CD4-positive, alpha-beta T cell treated with Interleukin-21 for 1 hour (primary cell): ENCODE measurements around the gene USP44.
"Not testable (repeated sequence)": the region's sequence is repeated elsewhere in the genome, so short reads cannot be mapped to it uniquely, and the experiment has no call there.

ENCODE experiments used
- DNase-seq: peaks from one replicate; pipeline ENCODE4 v3.0.0-alpha.2; 2020

The USP44 gene

DNA sequence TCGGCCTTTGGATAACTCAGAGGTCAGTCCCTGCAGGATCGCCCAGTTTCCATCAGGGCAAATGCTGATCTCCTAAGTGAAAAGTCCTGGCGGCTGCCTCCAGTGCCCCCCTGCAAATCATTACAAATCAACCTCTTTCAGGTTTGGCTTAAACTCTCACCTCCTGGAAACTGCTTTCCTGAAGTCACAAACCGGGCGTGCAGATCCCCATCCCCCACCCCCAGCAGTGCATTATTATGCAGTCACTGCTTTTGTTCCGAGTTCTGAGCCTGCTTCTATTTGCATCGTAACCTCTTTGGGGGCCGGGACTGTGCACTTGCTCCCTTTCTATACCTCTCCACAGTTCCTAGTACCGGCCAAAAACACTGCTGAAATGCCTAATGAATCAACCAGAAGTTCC, at the start of gene USP44:
USP44 (minus strand) TSS at position 172 of the 400 bp plus-strand sequence. CDS start 17,220 bp downstream, outside the sequence.
- DNase-seq = no peak

DNA sequence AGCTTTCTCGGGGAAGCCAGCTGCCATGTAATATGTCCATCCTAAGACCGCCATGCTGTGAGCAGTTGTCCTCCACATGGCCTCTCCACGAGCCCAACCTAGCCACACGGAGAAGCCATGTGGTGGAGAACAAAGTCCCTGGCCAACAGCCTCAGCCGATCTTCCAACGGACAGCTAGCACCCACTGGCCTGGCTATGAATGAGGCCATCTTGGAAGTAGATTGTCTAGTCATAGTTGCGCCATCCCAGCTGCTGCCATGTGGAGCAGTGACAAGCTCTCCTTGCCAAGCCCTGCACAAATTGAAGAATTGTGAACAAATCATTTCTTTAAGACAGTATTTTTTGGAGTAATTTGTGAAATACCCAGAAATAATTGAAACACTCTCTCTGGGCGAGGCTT, 49.3 kb upstream of the USP44 start:
- DNase-seq = no peak

DNA sequence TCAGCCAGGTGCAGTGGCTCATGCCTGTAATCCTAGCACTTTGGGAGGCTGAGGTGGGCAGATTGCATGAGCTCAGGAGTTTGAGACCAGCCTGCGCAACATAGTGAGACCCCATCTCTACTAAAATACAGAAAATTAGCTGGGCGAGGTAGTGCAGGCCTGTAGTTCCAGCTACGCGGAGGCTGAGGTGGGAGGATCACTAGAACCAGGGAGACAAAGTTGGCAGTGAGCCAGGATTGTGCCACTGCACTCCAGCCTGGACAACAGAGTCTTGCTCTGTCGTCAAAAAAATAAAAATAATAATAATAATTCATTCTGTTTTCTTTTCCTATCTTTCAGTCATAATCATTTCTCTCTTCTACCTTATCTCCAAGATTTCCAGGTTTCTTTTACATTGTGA, 48.6 kb upstream of the USP44 start:
- no peak for DNase-seq

GRCh38 chr12:95594136-95594535, 42.9 kb upstream of the USP44 start:
- DNase-seq = no peak

GRCh38 chr12:95593266-95593871, 42.1 kb upstream of the USP44 start:
- no peak for DNase-seq

- no peak for DNase-seq
Observed at GRCh38 chr12:95591731-95592130, 40.5 kb upstream of the USP44 start.

DNA sequence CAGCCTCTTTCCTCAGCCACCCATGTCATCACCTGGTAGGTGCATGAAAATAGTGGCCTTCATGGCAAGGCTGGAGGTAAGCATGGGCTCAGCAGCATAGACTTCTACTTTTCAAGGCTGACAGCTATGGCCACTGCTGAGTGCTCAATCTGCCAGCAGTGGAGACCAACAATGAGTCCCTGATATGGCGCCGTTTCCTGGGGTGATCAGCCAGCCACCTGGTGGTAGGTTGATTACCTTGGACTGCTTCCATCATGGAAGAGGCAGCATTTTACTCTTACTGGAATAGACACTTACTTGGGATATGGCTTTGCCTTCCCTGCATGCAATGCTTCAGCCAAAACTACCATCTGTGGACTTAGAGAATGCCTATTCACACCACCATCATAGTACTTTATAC, 39.5 kb upstream of the USP44 start:
- no peak for DNase-seq

DNA sequence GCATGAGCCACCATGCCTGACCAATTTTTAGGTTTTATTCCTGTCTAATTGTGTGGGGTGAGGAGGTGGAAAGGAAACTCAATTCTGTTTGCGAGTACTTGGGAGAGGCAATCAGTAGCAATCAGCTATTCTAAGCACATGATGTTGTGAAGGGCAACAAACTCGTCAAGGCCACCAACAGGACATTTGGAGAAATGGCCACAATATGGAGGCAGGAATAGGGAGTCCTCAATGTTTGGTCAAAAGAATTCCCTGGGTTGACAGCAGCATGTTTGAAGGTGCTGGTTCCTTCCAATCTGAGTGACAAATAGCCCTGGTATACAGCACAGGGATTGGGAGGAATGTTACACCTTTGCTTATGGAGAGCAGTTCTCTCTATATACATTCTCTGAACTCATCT, 32.7 kb upstream of the USP44 start:
- no peak for DNase-seq

GRCh38 chr12:95582230-95583058, 31.2 kb upstream of the USP44 start:
- DNase-seq = no peak

DNA sequence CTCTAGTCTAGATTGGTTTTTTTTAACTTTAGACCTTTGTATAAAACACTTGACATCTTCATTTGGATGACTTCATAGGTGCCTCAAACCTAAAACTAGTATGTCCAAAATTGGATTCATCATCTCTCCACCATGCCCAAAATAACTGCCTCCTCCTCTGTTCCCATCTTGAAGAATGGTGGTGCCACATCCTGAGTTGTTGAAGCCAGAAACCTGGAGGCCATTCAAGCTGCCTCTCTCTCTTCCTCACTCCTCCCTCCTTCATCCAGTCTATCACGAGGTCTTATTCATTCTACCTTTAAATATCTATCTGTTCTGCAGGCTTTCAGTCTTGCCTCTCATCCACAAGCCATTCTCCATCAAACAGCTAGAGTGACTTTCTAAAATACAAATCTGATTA, 26.5 kb upstream of the USP44 start:
- DNase-seq = no peak

DNA sequence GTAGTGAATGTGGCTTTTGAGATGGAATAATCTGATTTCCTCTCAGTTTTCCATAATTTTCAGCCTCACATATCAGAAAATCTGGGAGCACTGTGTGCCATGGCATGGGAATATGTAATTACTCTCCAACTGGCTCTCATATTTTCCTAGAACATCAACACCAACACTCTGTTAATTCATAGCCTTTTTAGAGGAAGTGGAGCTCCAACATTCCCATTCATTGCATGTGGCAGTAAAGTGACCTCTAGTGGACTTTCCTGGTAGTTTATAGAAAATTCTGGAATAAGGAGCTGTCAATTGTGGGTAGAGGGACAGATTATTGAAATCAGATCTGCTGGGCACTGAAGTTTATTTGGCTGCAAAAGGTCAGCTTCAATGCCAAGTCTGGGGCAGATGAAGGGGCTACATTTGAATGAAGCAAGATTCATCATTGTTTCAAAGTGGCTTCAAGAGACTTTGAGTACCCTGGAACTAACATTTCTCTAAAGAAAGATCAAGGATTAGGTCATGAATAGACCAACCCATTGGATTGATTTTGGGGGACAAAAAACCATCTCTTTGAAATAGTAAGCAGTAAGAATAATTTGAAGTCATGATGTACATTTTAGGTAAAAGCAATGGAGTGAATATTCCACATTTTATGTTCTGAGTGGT, 23.6 kb upstream of the USP44 start:
- no peak for DNase-seq

GRCh38 chr12:95573951-95574576, 22.8 kb upstream of the USP44 start:
- no peak for DNase-seq

DNA sequence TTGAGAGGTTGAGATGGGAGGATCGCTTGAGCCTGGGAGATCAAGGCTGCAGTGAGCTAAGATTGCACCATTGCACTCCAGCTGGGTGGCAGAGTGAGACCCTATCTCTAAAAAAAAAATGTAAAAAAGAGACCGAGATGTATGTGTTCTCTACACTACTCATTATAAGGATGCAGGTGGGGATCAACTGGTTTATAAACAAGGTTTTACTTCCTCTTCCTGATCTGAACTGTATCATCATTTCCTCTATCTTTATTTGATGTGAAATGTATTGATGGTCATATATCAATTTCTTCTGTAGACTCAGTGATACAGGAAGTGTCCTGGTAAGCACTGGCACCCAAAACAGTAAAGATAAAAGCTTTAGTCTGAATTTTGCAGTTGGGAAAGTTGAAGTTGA, 20.1 kb upstream of the USP44 start:
- DNase-seq = no peak

DNA sequence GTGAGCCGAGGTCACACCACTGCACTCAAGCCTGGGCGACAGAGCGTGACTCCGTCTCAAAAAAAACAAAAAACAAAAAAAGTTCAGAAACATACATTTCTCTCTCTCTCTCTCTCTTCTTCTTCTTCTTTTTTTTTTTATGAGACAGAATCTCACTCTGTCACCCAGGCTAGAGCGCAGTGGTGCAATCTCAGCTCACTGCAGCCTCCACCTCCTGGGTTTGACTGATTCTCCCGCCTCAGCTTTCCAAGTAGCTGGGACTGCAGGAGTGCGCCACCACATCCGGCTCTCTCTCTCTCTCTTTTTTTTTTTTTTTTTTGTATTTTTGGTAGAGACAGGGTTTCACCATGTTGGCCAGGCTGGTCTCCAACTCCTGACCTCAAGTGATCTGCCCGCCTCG, 16.8 kb upstream of the USP44 start:
- DNase-seq = not testable (repeated sequence)

DNA sequence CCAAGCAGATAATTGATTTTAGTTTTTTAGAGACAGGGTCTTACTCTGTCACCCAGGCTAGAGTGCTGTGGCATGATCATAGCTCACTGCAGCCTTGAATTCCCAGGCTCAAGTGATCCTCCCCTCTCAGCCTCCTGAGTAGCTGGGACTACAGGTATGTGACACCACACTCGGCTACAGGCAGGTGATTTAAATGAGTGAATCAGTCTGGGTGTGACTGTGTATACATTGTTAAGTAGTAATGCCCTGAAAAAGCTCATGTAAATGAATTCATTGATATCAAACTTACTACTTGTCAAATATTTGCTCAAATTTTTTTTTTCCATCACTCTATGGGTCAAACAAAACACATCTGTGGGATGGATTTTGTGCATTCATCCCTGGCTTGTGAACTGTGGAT, 6.3 kb upstream of the USP44 start:
- DNase-seq = no peak

DNA sequence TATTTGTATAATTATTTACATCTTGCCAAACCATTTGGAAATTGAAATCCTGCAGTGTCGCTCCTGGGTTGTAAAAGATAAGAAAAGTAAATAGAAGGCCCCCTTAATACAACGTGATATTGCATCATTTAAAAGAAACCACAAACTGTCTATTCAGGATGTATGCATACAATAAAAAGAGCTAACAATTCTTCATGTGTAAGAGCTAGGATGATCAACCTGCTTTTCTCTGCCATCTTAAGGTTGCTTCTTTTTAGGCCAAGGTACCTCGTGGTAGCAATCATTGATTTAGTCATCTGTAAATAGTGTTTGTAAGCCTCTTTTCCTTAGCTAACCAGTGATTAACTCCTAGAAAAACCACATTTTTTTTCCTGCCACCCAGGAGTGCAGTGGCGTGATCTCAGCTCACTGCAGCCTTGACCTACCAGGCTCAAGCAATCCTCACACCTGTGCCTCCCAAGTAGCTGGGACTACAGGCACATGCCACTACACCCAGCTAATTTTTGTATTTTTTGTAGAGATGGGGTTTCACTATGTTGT, 3.3 kb upstream of the USP44 start:
- DNase-seq = no peak

- DNase-seq = no peak
Observed at GRCh38 chr12:95553197-95553943, 2.1 kb upstream of the USP44 start.

- no peak for DNase-seq
Observed at GRCh38 chr12:95551913-95552516, 739 bp upstream of the USP44 start.

GRCh38 chr12:95549392-95550084, 1.7 kb downstream of the USP44 start:
- no peak for DNase-seq

- peak; percentile 77 for DNase-seq
Observed at GRCh38 chr12:95548539-95549391, 2.5 kb downstream of the USP44 start.
